Uterus (tissue), 2 donors: ENCODE results near the gene TAS1R2.

Experiments used
- CTCF ChIP-seq, 4 experiments: fragments of 200-600 bp in 2 of 4; fragments of 450-650 bp in 2 of 4; sonication (generic) in 2 of 4; IDR thresholded peaks; one replicate each; pipeline ENCODE4 v1.5.1; 2016 to 2019; ENCODE audit warnings: antibody characterized with exemption in 4 of 4, mild to moderate bottlenecking in 2 of 4, moderate library complexity in 1 of 4
- POLR2A ChIP-seq, 2 donors: fragments of 450-650 bp; IDR thresholded peaks; one replicate each; pipeline ENCODE4 v1.6.1; 2016; ENCODE audit warnings: antibody characterized with exemption in 2 of 2, mild to moderate bottlenecking in 1 of 2, moderate library complexity in 1 of 2

- TF ChIP-seq CTCF (IDR thresholded peaks at IDR 0.05): no peak
- TF ChIP-seq POLR2A (IDR thresholded peaks at IDR 0.05): no peak
These were observed 47.0 kb downstream of the TAS1R2 start for GRCh38 chr1:18812453-18812939.
